Activated CD4-positive, alpha-beta T cell treated with anti-CD3 and anti-CD28 coated beads, Interleukin-2, amount 10 ng/mL, durations not matched to agents 7 days and 5 days (primary cell): ENCODE measurements around the gene SPRYD4. TPM values are rescaled to one million over a fixed set of nuclear protein-coding genes. Genes with fewer than 3 reads are reported as not detected.

Experiments used
- total RNA-seq, 2 experiments: library from RNA; stranded (reverse); gene quantifications; one replicate each; pipeline ENCODE4 v1.2.3, GENCODE V29; 2021

SPRYD4 gene
- total RNA-seq, 2 experiments from 2014 or later: 3.8 to 3.9 TPM

Other genes starting within 250 kb of the SPRYD4 start
- gene RNF41, start 246.7 kb upstream of the SPRYD4 start, total RNA-seq: 10 to 100 TPM; 30.1 to 31.6 TPM
- gene NABP2, start 244.2 kb upstream of the SPRYD4 start, total RNA-seq: 10 to 100 TPM; 56.7 to 63.5 TPM
- under 1 TPM in 1 of 2 experiments, not detected in 1; 0.64 TPM for gene SLC39A5, start 238.5 kb upstream of the SPRYD4 start, total RNA-seq
- 10 to 100 TPM; 39.0 to 45.9 TPM for gene ANKRD52, start 210.2 kb upstream of the SPRYD4 start, total RNA-seq
- gene COQ10A, start 201.6 kb upstream of the SPRYD4 start, total RNA-seq: 10 to 100 TPM; 15.3 to 17.1 TPM
- 100 to 1,000 TPM; 177 to 201 TPM for gene CS, start 168.2 kb upstream of the SPRYD4 start, total RNA-seq
- 100 to 1,000 TPM in 1 of 2 experiments, 10 to 100 TPM in 1; 96.2 to 105 TPM for gene CNPY2, start 152.6 kb upstream of the SPRYD4 start, total RNA-seq
- gene PAN2, start 134.6 kb upstream of the SPRYD4 start, total RNA-seq: 10 to 100 TPM; 76.9 to 78.9 TPM
- gene IL23A, start 129.7 kb upstream of the SPRYD4 start, total RNA-seq: 1 to 10 TPM; 6.1 to 8.0 TPM
- gene STAT2, start 108.5 kb upstream of the SPRYD4 start, total RNA-seq: 100 to 1,000 TPM; 391 to 398 TPM
- not detected for gene APOF, start 105.7 kb upstream of the SPRYD4 start, total RNA-seq
- 10 to 100 TPM; 59.5 to 63.6 TPM for gene TIMELESS, start 19.2 kb upstream of the SPRYD4 start, total RNA-seq
- gene MIP, start 13.9 kb upstream of the SPRYD4 start, total RNA-seq: not detected
- 1 to 10 TPM; 1.1 to 1.9 TPM for gene GLS2, start 19.6 kb downstream of the SPRYD4 start, total RNA-seq
- gene RBMS2, start 53.2 kb downstream of the SPRYD4 start, total RNA-seq: 1 to 10 TPM; 4.5 to 6.0 TPM
- gene BAZ2A, start 161.7 kb downstream of the SPRYD4 start, total RNA-seq: 100 to 1,000 TPM in 1 of 2 experiments, 10 to 100 TPM in 1; 98.4 to 116 TPM
- 100 to 1,000 TPM; 506 to 539 TPM for gene ATP5F1B, start 177.4 kb downstream of the SPRYD4 start, total RNA-seq
- gene PTGES3, start 219.7 kb downstream of the SPRYD4 start, total RNA-seq: 100 to 1,000 TPM; 218 to 236 TPM